HG02763 (cell line): ENCODE data around the gene SPAG6.
"Not testable (repeated sequence)": the region's sequence is repeated elsewhere in the genome, so short reads cannot be mapped to it uniquely, and the experiment has no call there.

ENCODE experiments used
- ATAC-seq: cut with Tn5 transposase; IDR thresholded peaks from one replicate; pipeline ENCODE4 v1.9.1; 2021; ENCODE audit warnings: mild to moderate bottlenecking, moderate library complexity; ENCODE audit not compliant: unreplicated experiment

Gene SPAG6

DNA sequence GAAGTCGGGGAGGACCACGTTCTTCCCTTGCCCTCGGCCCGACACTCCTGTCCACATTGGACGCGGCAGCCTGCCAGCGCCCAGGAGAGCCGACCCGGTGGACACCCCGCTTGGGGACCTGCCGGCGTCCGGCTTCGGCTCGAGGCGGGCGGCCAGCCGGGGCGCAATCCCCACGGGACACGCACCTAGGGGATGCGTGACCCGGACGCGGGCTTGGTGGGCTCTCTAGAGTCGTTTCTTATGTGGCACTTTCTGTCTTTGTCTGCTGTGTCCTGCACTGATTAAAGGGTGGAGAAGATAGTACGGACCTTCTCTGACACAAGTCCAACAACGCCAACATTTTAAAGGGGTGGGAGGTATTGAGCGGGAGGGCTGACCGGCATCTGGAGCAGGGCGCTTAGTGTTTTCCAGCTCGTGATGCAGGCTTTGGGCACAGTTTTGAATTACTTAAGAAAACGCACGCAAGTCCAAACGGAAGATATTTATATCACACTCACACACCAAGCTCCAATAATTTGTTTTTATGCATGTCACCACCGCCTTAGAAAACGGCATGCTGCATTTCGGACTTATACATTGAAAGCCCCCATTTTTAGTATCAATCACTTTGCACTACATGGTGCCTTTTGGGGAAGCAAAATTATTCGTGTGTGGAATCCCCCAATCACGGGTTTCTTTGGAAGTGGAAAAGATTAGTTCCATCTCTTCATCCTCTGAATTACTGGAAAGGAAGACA lies 3.9 kb upstream of the SPAG6 start:
- ATAC-seq: peak; percentile 11

DNA sequence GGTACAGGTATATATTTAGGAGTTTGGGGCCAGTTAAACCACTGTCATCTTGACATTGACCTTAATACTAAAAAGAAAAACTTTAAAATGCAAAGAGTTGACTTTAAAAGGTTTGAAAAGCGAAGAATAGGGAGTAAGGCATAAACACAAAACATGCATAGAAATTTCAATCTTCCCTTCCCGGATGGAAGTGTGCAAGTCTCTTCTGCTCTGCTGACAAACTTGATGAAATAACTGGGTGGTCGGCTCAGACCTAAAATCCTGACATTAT lies 3.4 kb upstream of the SPAG6 start:
- no peak for ATAC-seq

GRCh38 chr10:22342421-22342820 lies 2.9 kb upstream of the SPAG6 start:
- no peak for ATAC-seq

DNA sequence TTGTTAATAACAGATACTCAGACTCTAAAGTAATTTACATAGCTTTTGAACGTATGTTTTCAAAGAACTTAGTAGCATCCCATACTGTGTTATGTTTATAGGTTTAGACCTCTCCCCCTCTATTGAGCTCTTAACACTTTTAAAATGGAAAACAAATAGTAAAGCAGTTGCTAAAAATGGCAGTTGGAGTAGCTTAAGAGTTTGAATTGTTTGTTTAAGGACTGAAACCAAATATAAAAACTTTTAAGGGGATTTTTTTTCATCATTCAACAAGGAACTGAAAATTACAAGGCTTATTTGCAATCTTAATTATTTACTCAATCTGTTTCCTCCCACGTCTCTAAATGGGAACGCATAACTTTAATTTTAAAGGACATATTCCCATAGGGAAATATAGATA lies 1.6 kb upstream of the SPAG6 start:
- no peak for ATAC-seq

DNA sequence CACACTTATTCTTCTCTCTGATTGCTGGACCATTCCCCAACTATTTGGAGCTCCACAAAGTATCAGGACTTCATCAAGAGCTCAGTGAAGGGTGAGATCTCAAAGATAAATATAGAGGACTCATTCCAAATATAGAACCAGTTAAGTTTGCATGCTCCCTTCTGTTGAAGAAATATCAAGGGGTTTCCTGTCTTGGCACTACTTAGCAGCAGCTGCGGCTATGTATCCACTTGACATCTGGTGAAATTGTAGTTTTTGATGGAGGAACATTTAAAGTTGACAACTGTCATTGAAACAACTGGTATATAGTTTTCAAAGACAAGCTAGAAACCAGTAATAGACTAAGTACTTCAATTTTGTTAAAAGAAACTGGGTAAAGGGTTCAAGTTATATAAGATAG lies 1.0 kb upstream of the SPAG6 start:
- no peak for ATAC-seq

- no peak for ATAC-seq
These were observed 455 bp upstream of the SPAG6 start for GRCh38 chr10:22344781-22345300.

DNA sequence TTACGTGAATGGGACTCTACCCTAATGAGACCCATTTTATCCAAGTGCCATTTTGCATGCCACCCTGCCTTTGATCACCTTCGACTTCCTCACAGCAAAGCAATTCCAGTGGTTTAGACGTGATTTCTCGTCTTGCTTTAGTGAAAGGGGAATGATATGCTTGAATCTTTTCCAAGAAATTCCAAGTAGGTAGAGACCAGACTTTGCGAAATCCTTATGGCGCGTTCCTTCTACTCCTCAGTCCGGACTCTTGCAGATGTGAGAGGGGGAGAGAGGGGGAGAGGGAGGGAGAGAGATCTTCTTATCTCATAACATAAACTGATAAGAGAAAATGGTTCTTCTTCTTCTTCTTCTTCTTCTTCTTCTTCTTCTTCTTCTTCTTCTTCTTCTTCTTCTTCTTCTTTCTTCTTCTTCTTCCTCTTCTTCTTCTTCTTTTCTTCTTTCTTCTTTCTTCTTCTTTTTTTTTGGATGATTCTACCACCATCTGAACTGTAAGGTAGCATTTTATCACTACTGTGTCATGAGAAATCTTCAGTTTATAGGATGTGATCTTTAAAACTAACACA lies 883 bp downstream of the SPAG6 start:
- no peak for ATAC-seq

DNA sequence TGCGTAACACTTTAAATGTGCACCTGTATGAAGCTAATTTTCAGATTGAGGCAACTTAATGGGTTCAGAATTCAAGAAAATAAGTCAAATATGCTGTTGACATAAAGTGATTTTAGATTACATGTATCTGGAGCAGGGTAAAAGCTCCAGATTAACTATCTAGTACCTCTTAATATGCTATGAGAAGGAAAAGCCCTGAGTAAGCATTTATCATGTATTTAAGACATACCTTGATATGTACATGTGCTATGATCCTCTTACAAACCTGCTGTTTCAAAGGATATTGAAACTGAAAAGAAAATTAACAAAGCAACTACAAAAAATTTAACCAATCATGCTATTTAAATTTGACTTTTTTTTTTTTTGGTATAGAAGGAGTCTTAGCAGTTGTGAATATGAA lies 4.5 kb downstream of the SPAG6 start:
- ATAC-seq: no peak

- no peak for ATAC-seq
These were observed 5.9 kb downstream of the SPAG6 start for GRCh38 chr10:22351131-22351703.

GRCh38 chr10:22356324-22356873 lies 11.1 kb downstream of the SPAG6 start:
- no peak for ATAC-seq

DNA sequence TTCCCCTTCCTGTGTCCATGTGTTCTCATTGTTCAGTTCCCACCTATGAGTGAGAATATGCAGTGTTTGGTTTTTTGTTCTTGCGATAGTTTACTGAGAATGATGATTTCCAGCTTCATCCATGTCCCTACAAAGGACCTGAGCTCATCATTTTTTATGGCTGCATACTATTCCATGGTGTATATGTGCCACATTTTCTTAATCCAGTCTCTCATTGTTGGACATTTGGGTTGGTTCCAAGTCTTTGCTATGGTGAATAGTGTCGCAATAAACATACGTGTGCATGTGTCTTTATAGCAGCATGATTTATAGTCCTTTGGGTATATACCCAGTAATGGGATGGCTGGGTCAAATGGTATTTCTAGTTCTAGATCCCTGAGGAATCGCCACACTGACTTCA lies 12.5 kb downstream of the SPAG6 start:
- not testable (repeated sequence) for ATAC-seq

- ATAC-seq: no peak
These were observed 18.0 kb downstream of the SPAG6 start for GRCh38 chr10:22363305-22363704.

GRCh38 chr10:22364407-22365140 lies 19.3 kb downstream of the SPAG6 start:
- no peak for ATAC-seq

DNA sequence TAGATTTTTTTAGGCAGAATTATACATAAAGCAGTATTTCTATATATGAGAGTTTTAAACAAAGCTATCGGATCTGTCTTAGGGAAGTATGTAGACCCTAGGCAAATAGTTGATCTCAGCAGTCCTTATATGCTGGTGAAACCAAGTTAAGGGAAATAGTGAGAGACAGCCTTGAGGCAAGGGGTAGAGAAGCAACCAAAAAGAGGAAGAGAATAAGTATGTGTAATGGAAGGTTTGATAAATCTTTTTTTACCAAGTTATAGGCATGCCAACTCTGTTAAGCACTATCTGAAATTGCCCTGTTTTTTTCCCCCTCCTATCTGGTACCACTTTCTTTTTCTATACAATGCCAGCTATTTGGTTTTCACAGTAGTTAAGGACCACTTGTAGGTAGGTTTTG lies 19.9 kb downstream of the SPAG6 start:
- ATAC-seq: no peak

DNA sequence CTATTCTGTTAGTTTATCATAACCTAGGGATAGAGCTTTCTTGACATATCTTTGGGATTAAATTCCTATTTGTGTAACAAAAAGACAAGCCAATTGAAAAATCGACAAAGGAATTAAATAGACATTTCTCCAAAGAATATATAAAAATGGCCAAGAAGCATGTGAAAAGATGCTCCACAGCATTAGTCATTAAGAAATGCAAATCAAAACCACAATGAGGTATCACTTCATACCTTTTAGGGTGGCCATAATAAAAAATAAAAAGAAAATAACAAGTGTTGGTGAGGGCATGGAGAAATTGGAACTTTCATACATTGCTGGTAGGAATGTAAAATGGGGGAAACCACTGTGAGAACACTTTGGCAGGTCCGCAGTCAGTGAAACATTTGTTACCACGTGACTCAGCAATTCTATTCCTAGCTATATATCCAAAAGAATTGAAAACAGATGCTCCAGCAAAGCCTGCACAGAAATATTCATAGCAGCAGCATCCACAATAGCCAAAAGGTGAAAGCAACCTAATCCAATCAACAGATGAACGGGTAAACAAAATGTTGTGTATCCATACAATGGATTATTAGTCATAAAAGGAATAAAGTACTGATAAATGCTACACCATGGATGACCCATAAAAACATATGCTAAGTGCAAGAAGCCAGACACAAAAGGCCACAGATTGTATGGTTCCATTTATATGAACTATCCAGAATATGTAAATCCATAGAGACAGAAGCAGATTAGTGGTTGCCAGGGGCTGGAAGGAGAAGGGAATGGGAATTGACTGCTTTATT lies 20.5 kb downstream of the SPAG6 start:
- ATAC-seq: no peak

DNA sequence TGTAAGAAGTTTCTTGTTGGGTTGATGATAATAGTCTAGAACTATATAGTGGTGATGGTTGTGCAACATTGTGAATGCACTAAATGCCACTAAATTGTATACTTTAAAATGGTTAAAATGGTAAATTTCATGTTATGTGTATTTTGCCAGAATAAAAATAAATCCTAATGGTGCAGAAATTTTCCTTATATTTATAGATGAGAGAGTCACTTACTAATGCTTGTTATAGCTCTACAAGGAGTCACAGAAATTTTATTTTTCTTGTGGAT lies 21.1 kb downstream of the SPAG6 start:
- ATAC-seq: no peak

DNA sequence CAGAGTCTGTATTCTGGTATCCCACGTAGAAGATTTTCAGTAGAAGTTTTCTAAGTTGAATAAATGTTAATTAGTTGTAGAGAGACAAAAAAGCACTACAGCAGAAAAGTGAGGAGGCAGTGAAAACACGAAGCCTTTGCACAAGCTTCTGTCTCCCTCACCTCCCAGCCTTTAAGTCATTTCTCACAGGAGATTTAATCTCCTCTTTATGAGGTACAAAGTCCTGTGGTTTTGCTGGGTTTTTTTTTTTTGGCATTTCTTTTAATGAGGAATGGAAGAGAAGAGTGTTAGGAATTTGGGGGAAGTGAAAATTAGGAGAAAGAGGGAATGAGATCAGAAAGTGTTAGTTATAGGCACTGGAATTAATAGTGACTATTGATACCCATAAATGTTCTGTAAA lies 21.5 kb downstream of the SPAG6 start:
- no peak for ATAC-seq

DNA sequence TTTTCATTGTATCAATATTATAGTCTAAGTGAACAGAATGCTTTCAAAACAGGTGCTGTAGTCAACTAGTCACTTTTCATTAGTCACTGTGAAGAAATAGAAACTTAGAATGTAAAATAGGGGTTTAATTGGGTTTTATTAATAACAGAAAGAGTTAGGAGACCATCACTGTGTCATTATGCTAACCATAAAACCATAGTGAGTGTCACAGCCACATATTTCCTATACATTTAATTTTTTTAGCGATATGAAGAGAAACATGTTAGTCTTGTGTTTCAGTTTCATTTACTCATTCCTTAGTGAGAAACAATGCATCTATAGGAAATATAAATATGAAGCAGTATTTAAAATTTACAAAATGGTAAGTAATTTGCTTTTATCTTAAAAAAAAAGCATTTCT lies 22.2 kb downstream of the SPAG6 start:
- ATAC-seq: no peak

GRCh38 chr10:22368402-22368801 lies 23.1 kb downstream of the SPAG6 start:
- ATAC-seq: no peak

DNA sequence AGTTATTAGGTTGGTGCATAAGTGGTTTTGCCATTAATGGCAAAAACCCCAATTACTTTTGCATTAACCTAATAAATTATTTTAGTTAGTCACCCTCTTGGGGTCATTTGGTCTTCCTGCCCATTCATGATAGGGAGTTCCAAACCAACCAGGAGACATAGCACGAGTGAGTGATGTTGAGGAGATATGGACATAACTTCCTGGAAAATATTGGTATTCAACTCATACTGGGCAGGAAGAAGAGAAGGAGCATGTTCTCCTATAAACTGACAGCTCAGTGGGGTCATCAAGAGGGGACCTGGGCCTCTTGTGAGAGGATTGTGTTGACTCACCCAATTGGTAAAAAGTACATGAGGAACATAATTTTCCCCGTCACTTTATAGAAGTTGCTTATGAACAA lies 23.7 kb downstream of the SPAG6 start:
- no peak for ATAC-seq

- no peak for ATAC-seq
These were observed 24.3 kb downstream of the SPAG6 start for GRCh38 chr10:22369434-22370072.
